K562 (cell line): ENCODE measurements around the gene CDYL. TPM values are rescaled to one million over a fixed set of nuclear protein-coding genes. Genes with fewer than 3 reads are reported as not detected.
A peak's percentile ranks its signal among the peaks of the same experiment; 100 is the strongest.

ENCODE experiments used
- ASH1L ChIP-seq: fragments of 450-650 bp; IDR thresholded peaks from 2 replicates; pipeline ENCODE4 v1.6.1; 2018; ENCODE audit warnings: borderline replicate concordance, mild to moderate bottlenecking, low read depth; ENCODE audit not compliant: partially characterized antibody
- COPS2 ChIP-seq: fragments of 450-650 bp; conservative IDR thresholded peaks from 2 replicates; pipeline ENCODE4 v1.6.1; 2016; ENCODE audit warnings: mild to moderate bottlenecking, moderate library complexity
- HNRNPL ChIP-seq: fragments of 200-400 bp; formaldehyde crosslinking; IDR thresholded peaks from 2 replicates; pipeline ENCODE4 v1.6.1; 2017; ENCODE audit warnings: low read depth, mild to moderate bottlenecking, low read length
- KDM5B ChIP-seq: fragments of 200-600 bp; sonication (generic); IDR thresholded peaks from 2 replicates; pipeline ENCODE4 v1.6.1; 2012; ENCODE audit warnings: low read depth, mild to moderate bottlenecking, moderate library complexity, low read length, control low read depth, inconsistent platforms; ENCODE audit not compliant: insufficient replicate concordance
- NELFE ChIP-seq: IDR thresholded peaks from 2 replicates; pipeline ENCODE4 v1.6.1; 2011; ENCODE audit warnings: mild to moderate bottlenecking; ENCODE audit not compliant: insufficient read depth, insufficient read length
- NFE2 ChIP-seq: IDR thresholded peaks from 2 replicates; pipeline ENCODE4 v1.6.1; 2014; ENCODE audit warnings: antibody characterized with exemption, low read depth
- NR2C1 ChIP-seq, 2 experiments: fragments of 450-650 bp; IDR thresholded peaks; 2 replicates each; pipeline ENCODE4 v1.6.1; 2017; ENCODE audit warnings: mild to moderate bottlenecking in 2 of 2, antibody characterized with exemption in 1 of 2, inconsistent platforms in 1 of 2, missing compliant biosample characterization in 1 of 2, missing genetic modification characterization in 1 of 2
- PHF20 ChIP-seq: fragments of 450-650 bp; IDR thresholded peaks from 2 replicates; pipeline ENCODE4 v1.6.1; 2018; ENCODE audit not compliant: partially characterized antibody
- POLR2A ChIP-seq: fragments of 450-650 bp; conservative IDR thresholded peaks from 2 replicates; pipeline ENCODE4 v1.6.1; 2016
- RBM22 ChIP-seq: fragments of 200-400 bp; formaldehyde crosslinking; IDR thresholded peaks from 2 replicates; pipeline ENCODE4 v1.6.1; 2018; ENCODE audit warnings: low read length, low read depth; ENCODE audit not compliant: poor library complexity, severe bottlenecking
- RNF2 ChIP-seq: sonication (generic); IDR thresholded peaks from 2 replicates; pipeline ENCODE4 v1.6.1; 2016
- SRSF9 ChIP-seq: fragments of 200-400 bp; formaldehyde crosslinking; IDR thresholded peaks from 2 replicates; pipeline ENCODE4 v1.6.1; 2017; ENCODE audit warnings: low read depth, low read length, borderline replicate concordance
- TAL1 ChIP-seq: fragments of 450-650 bp; IDR thresholded peaks from 2 replicates; pipeline ENCODE4 v1.6.1; 2016; ENCODE audit warnings: mild to moderate bottlenecking
- TCF7L2 ChIP-seq: fragments of 150-350 bp; IDR thresholded peaks from 2 replicates; pipeline ENCODE4 v1.6.1; 2016; ENCODE audit warnings: low read depth, mild to moderate bottlenecking, low read length, moderate library complexity
- ZEB2 ChIP-seq: fragments of 450-650 bp; IDR thresholded peaks from 2 replicates; pipeline ENCODE4 v1.6.1; 2016
- ZNF224 ChIP-seq: sonication (generic); formaldehyde crosslinking; IDR thresholded peaks from 2 replicates; pipeline ENCODE4 v1.8.0; 2022; ENCODE audit warnings: mild to moderate bottlenecking, missing genetic modification reagents
- ZNF277 ChIP-seq: fragments of 250-450 bp; sonication (Bioruptor Pico); IDR thresholded peaks from 2 replicates; pipeline ENCODE4 v1.8.0; 2022; ENCODE audit warnings: inconsistent platforms, mild to moderate bottlenecking, moderate library complexity, borderline replicate concordance
- ZNF282 ChIP-seq: sonication (generic); formaldehyde crosslinking; IDR thresholded peaks from 2 replicates; pipeline ENCODE4 v1.8.1; 2023; ENCODE audit warnings: missing genetic modification reagents
- ZNF311 ChIP-seq: fragments of 250-450 bp; sonication (Bioruptor Pico); IDR thresholded peaks from 2 replicates; pipeline ENCODE4 v1.4.0; 2020; ENCODE audit warnings: mild to moderate bottlenecking, moderate library complexity
- ZNF561 ChIP-seq: fragments of 450-650 bp; formaldehyde crosslinking; conservative IDR thresholded peaks from 2 replicates; pipeline ENCODE4 v1.4.0; 2020; ENCODE audit warnings: mild to moderate bottlenecking, moderate library complexity
- ZNF695 ChIP-seq: fragments of 450-650 bp; formaldehyde crosslinking; IDR thresholded peaks from 2 replicates; pipeline ENCODE4 v1.4.0; 2020; ENCODE audit warnings: mild to moderate bottlenecking, moderate library complexity
- polyA plus RNA-seq, 8 experiments: library from polyadenylated mRNA; depleted of rRNA in 4 of 8; stranded (reverse) in 5 of 8; unstranded in 3 of 8; fragments of >200 nt; fragmentation: Nextera tagmentation in 2 of 8; fragmentation: Illumina TruSeq in 1 of 8; extraction: Ambion mirVana in 2 of 8; extraction: Trizol in 1 of 8; gene quantifications; 2 replicates each; pipeline versions ENCODE4 v1.2.1 to v1.2.3, GENCODE V29; 2011 to 2014; ENCODE audit warnings: inconsistent platforms in 1 of 8, missing spikeins in 1 of 8
- total RNA-seq, 7 experiments: library from RNA; depleted of rRNA in 6 of 7; stranded (reverse); fragments of >200 nt in 6 of 7; fragmentation: Illumina TruSeq in 2 of 7; extraction: Trizol in 2 of 7; gene quantifications; 2 replicates each; pipeline versions ENCODE4 v1.2.1 to v1.2.3, GENCODE V29; 2011 to 2021; ENCODE audit warnings: low replicate concordance in 1 of 7
- TF ChIP-seq, protein P1 (sequence below): fragments of 450-650 bp; IDR thresholded peaks from 2 replicates; pipeline ENCODE4 v1.6.1; 2017; ENCODE audit warnings: antibody characterized with exemption, mild to moderate bottlenecking
- TF ChIP-seq, protein P2 (sequence below): fragments of 250-450 bp; sonication (Bioruptor Pico); IDR thresholded peaks from 2 replicates; pipeline ENCODE4 v1.4.0; 2020; ENCODE audit warnings: mild to moderate bottlenecking

The CDYL gene
- total and polyA plus RNA-seq, 9 of the 15 experiments (the other 6 are each of a cell fraction or from before 2014, with no cell fraction given), result 8.1 to 45.8 (median 40.8) TPM

DNA sequence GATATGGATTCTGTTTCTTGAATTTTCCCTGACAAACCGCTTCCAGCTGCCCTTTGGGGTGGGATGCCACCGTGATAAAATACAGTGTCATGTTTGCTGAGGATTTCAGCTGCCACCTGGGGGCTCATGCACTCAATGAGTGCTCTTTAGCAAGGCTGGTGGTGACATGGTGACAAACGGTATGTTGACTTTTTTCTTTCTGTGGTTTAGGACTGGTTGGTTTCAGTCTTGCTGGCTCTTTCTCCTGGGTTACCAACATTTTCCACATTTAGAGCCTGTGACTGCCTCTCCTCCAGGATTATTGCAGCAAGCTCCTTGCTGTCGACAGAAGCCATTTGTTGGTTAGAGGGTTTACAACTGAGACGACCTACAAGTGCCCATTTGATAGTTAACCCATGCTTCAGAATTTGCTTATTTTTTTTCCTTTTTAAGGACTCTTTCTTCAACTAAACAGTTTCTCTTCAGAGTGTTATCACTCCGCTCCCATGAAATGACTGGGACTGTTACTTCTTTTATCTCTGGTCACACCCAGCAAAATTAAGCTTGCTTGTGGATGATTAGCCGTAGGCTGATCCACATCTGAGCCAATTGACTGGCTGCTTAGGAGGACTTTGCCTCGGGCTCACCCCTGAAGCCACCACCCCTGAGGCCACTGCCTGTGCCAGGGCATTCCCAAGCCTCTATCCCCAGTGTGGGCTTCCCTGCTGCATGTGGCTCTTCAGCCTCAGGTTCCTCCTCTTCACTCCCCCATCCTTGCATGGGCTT lies 48.4 kb upstream of the CDYL start (continued):
- TF ChIP-seq, protein P1, sequence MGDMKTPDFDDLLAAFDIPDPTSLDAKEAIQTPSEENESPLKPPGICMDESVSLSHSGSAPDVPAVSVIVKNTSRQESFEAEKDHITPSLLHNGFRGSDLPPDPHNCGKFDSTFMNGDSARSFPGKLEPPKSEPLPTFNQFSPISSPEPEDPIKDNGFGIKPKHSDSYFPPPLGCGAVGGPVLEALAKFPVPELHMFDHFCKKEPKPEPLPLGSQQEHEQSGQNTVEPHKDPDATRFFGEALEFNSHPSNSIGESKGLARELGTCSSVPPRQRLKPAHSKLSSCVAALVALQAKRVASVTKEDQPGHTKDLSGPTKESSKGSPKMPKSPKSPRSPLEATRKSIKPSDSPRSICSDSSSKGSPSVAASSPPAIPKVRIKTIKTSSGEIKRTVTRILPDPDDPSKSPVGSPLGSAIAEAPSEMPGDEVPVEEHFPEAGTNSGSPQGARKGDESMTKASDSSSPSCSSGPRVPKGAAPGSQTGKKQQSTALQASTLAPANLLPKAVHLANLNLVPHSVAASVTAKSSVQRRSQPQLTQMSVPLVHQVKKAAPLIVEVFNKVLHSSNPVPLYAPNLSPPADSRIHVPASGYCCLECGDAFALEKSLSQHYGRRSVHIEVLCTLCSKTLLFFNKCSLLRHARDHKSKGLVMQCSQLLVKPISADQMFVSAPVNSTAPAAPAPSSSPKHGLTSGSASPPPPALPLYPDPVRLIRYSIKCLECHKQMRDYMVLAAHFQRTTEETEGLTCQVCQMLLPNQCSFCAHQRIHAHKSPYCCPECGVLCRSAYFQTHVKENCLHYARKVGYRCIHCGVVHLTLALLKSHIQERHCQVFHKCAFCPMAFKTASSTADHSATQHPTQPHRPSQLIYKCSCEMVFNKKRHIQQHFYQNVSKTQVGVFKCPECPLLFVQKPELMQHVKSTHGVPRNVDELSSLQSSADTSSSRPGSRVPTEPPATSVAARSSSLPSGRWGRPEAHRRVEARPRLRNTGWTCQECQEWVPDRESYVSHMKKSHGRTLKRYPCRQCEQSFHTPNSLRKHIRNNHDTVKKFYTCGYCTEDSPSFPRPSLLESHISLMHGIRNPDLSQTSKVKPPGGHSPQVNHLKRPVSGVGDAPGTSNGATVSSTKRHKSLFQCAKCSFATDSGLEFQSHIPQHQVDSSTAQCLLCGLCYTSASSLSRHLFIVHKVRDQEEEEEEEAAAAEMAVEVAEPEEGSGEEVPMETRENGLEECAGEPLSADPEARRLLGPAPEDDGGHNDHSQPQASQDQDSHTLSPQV, result peak; percentile 91
- 0 out of 2 replicates have a peak, but pooled peaks have one; percentile 22 for TF ChIP-seq HNRNPL
- TF ChIP-seq NR2C1 (IDR thresholded peaks at IDR 0.05), result no peak
- no peak for TF ChIP-seq NR2C1 (tag; IDR thresholded peaks at IDR 0.05)
- no peak; the same call in 1 of the 2 replicates for TF ChIP-seq ZNF561 (CRISPR knock-in tag)
- TF ChIP-seq ZNF695 (CRISPR knock-in tag), result no peak
- peak; percentile 26; the same call in 1 of the 2 replicates for TF ChIP-seq ZNF311 (CRISPR knock-in tag)
- TF ChIP-seq PHF20, result no peak
- no peak; the same call in 1 of the 2 replicates for TF ChIP-seq ZEB2
- TF ChIP-seq NFE2, result peak; percentile 66; the same call in 1 of the 2 replicates
- TF ChIP-seq RBM22, result no peak
- TF ChIP-seq SRSF9, result no peak
- TF ChIP-seq ZNF224 (CRISPR knock-in tag), result no peak
- no peak for TF ChIP-seq ASH1L
- TF ChIP-seq KDM5B, result peak; percentile 60
- no peak; the same call in 1 of the 2 replicates for TF ChIP-seq POLR2A
- TF ChIP-seq NELFE, result no peak
- no peak for TF ChIP-seq ZNF277 (CRISPR knock-in tag)
- peak; percentile 96 for TF ChIP-seq TAL1
- no peak for TF ChIP-seq COPS2
- TF ChIP-seq RNF2, result peak; percentile 41; the same call in 1 of the 2 replicates
- TF ChIP-seq, protein P2, sequence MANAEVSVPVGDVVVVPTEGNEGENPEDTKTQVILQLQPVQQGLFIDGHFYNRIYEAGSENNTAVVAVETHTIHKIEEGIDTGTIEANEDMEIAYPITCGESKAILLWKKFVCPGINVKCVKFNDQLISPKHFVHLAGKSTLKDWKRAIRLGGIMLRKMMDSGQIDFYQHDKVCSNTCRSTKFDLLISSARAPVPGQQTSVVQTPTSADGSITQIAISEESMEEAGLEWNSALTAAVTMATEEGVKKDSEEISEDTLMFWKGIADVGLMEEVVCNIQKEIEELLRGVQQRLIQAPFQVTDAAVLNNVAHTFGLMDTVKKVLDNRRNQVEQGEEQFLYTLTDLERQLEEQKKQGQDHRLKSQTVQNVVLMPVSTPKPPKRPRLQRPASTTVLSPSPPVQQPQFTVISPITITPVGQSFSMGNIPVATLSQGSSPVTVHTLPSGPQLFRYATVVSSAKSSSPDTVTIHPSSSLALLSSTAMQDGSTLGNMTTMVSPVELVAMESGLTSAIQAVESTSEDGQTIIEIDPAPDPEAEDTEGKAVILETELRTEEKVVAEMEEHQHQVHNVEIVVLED (CRISPR knock-in tag), result no peak
- TF ChIP-seq ZNF282 (CRISPR knock-in tag), result no peak
- no peak for TF ChIP-seq TCF7L2
